ENCODE results near the gene HTRA3. TPM values are rescaled to one million over a fixed set of nuclear protein-coding genes. Genes with fewer than 3 reads are reported as not detected.

Gene HTRA3
- total and polyA plus RNA-seq, 2 experiments from 2014 or later = 1.3 to 3.6 TPM

- TF ChIP-seq ZNF462 (CRISPR knock-in tag; IDR thresholded peaks at IDR 0.05) (no peak), NANOG (IDR thresholded peaks at IDR 0.05; ENCODE audit: borderline replicate concordance) (no peak), ETS1 (IDR thresholded peaks at IDR 0.05) (no peak), JUNB (IDR thresholded peaks at IDR 0.05; ENCODE audit: unreplicated experiment) (no peak), POLR2AphosphoS5 (IDR thresholded peaks at IDR 0.05; ENCODE audit: low read depth) (no peak), REST (IDR thresholded peaks at IDR 0.05; ENCODE audit: unreplicated experiment) (no peak)
Measured at GRCh38 chr4:8315435-8316250, 46.1 kb downstream of the HTRA3 start (continued).
